Heart right ventricle (tissue), 16 donors: ENCODE measurements around the gene C1orf167. TPM values are rescaled to one million over a fixed set of nuclear protein-coding genes. Genes with fewer than 3 reads are reported as not detected.
A peak's percentile ranks its signal among the peaks of the same experiment; 100 is the strongest.

ENCODE experiments used
- ATAC-seq, 8 donors: fragments of 200-7000 bp; cut with Tn5 transposase; one replicate each; pipeline ENCODE4 v1.9.1; 2020; ENCODE audit warnings: mild to moderate bottlenecking in 8 of 8, moderate library complexity in 8 of 8, moderate number of reproducible peaks in 1 of 8
- DNase-seq, 2 donors: peaks; one replicate each; pipeline ENCODE4 v3.0.0-alpha.2; 2020
- H3K27ac ChIP-seq, 10 donors: fragments of 200-600 bp; sonication (generic) in 2 of 10; one replicate each; pipeline versions ENCODE4 v1.5.0 to v1.8.0; 2020 to 2022; ENCODE audit warnings: mild to moderate bottlenecking in 3 of 10
- H3K27me3 ChIP-seq, 7 donors: fragments of 200-600 bp; one replicate each; pipeline ENCODE4 v1.8.0; 2021 to 2022; ENCODE audit warnings: mild to moderate bottlenecking in 2 of 7
- H3K36me3 ChIP-seq, 9 donors: fragments of 200-600 bp; sonication (generic) in 1 of 9; one replicate each; pipeline versions ENCODE4 v1.5.0 to v1.8.0; 2020 to 2022; ENCODE audit warnings: mild to moderate bottlenecking in 2 of 9
- H3K4me1 ChIP-seq, 9 donors: fragments of 200-600 bp; sonication (generic) in 1 of 9; one replicate each; pipeline versions ENCODE4 v1.5.0 to v1.8.0; 2020 to 2022; ENCODE audit warnings: mild to moderate bottlenecking in 4 of 9
- H3K4me3 ChIP-seq, 10 donors: fragments of 200-600 bp; sonication (generic) in 2 of 10; one replicate each; pipeline versions ENCODE4 v1.5.0 to v1.8.0; 2020 to 2022; ENCODE audit warnings: mild to moderate bottlenecking in 7 of 10, moderate library complexity in 2 of 10
- H3K9me3 ChIP-seq, 11 donors: fragments of 200-600 bp in 10 of 11; sonication (generic) in 2 of 11; one replicate each; pipeline versions ENCODE4 v1.5.0 to v1.8.0; 2013 to 2022; ENCODE audit warnings: mild to moderate bottlenecking in 2 of 11, control low read depth in 1 of 11, moderate library complexity in 1 of 11
- CTCF ChIP-seq, 9 donors: fragments of 200-600 bp; sonication (generic) in 2 of 9; IDR thresholded peaks; one replicate each; pipeline versions ENCODE4 v1.5.0 to v1.8.0; 2021 to 2022; ENCODE audit warnings: antibody characterized with exemption in 9 of 9, mild to moderate bottlenecking in 5 of 9, moderate library complexity in 1 of 9
- WGBS, 2 donors: extraction: QIAGEN DNeasy Blood & Tissue Kit; methylation state at CpG; one replicate each; pipeline ENCODE4 v1.1.7; 2013; ENCODE audit warnings: inconsistent platforms in 1 of 2; 5-methylcytosine and 5-hydroxymethylcytosine counted together
- intact Hi-C, 10 donors: fragments of 100-400 bp; cut with DNase I; formaldehyde crosslinking; loops; one replicate each; pipeline versions ENCODE4 v1.11.1 to v1.14.2; 2022
- polyA plus RNA-seq, 2 donors: library from polyadenylated mRNA; stranded (reverse); fragments of 200-250 nt; gene quantifications; one replicate each; pipeline ENCODE4 v1.2.3, GENCODE V29; 2013
- total RNA-seq, 10 donors: library from RNA; stranded (reverse); fragmentation: NEBNext Ultra II Directional in 3 of 10; extraction: Animal tissue kit (Norgen Biotek cat#: 25700) in 3 of 10; gene quantifications; one replicate each; pipeline versions ENCODE4 v1.2.1 to v1.2.4, GENCODE V29; 2021 to 2023
- donor health status: Arrhythmogenic right ventricular cardiomyopathy.
- donor health status: ischemic (EF 13 %, LVEDD 7.1; RV severe dilation, severe dysfunction).
- donor health status: healthy with polysubstance abuse.
- donor health status: DM: no; HTN: yes; CAD: no.
- donor health status: DM: no; HTN: no; CAD: no.
- donor health status: ischemic (EF 25% LVEDD 6.9; RV normal size, moderate dysfunction).
- donor health status: ischemic (EF 25% LVEDD 5.7; RV mildly dilated, moderate dysfunction).
- donor health status: healthy.
- donor health status: DM: yes; HTN: yes; CAD: no.
- donor health status: Ischemic cardiomyopathy.
- donor health status: ischemic (EF 35%, LVEDD 5.7; RV mildly dilated, moderate dysfunction).
- donor health status: nonischemic (EF 11% LVEDD 7.7; RV severe dilation, severe dysfunction).
- donor health status: DM: yes; HTN: yes; CAD: no.
- donor health status: PGD.
- donor health status: ischemic (EF 29% LVEDD 5.4; RV normal size, mild dysfunction).
- donor health status: nonischemic (EF 23%, LVEDD 6.1; RV moderate dilation, normal function).

The C1orf167 gene
- total and polyA plus RNA-seq, 12 donors = 2.4 to 12.8 (median 5.7) TPM

- intact Hi-C loops = loop anchor here in 3 of 10 donors (2.0 to 5.0 kb wide), 3 partner anchors 15 to 93 kb away; partner anchors contain the start of genes AGTRAP (in 1 of the 3) and MTHFR (in 1 of the 3)
- H3K4me3 ChIP-seq = no peak overlapping the region
- DNase-seq (no peak), ATAC-seq (no peak)
- no peaks in the 10 kb centered on the region for H3K27me3 ChIP-seq
- H3K36me3 ChIP-seq = peaks cover 0 to 59% (median 16%) of the 10 kb centered on the region in 9 donors
- 45 to 49% methylated on average over 13 of the region's 13 CpGs for whole genome bisulfite sequencing, 2 donors
- H3K4me1 ChIP-seq = peaks cover 59 to 99% (median 84%) of the 10 kb centered on the region in 9 donors
- no peak for TF ChIP-seq CTCF (IDR thresholded peaks at IDR 0.05)
- H3K27ac ChIP-seq = peak overlapping the region; percentile 92 to 99 (median 97)
- H3K9me3 ChIP-seq = no peaks in the 10 kb centered on the region
Measured at GRCh38 chr1:11789126-11790067, 27.4 kb downstream of the C1orf167 start.

GRCh38 chr1:11790101-11790879, 28.3 kb downstream of the C1orf167 start:
- WGBS, 2 donors = 50 to 51% methylated on average over 20 of the region's 20 CpGs
- Histone ChIP-seq H3K4me3 (peak overlapping the region in 2 of 10 donors; percentile 15 to 20), H3K9me3 (no peaks in the 10 kb centered on the region), H3K27me3 (no peaks in the 10 kb centered on the region), H3K27ac (peak overlapping the region; percentile 92 to 99 (median 97)), H3K36me3 (peaks cover 0 to 68% (median 25%) of the 10 kb centered on the region in 9 donors), H3K4me1 (peaks cover 53 to 99% (median 85%) of the 10 kb centered on the region in 9 donors)
- DNase-seq (no peak), ATAC-seq (peak in 2 of 8 donors; percentile 0)
- no peak for TF ChIP-seq CTCF (IDR thresholded peaks at IDR 0.05)
- intact Hi-C loops = loop anchor here in 2 of 10 donors (2.0 to 5.0 kb wide), 2 partner anchors 15 to 92 kb away; partner anchors contain the start of gene MTHFR (in 1 of the 2)

GRCh38 chr1:11790880-11791715, 29.1 kb downstream of the C1orf167 start:
- ATAC-seq = peak; percentile 80 to 92 (median 88)
- intact Hi-C loops = loop anchor here in 2 of 10 donors (2.0 to 5.0 kb wide), 2 partner anchors 14 to 91 kb away; partner anchors contain the start of gene MTHFR (in 1 of the 2)
- H3K36me3 ChIP-seq = peaks cover 0 to 76% (median 33%) of the 10 kb centered on the region in 9 donors

More at GRCh38 chr1:11790880-11791715, 29.1 kb downstream of the C1orf167 start:
- H3K9me3 ChIP-seq = no peaks in the 10 kb centered on the region
- peaks cover 58 to 99% (median 85%) of the 10 kb centered on the region in 9 donors for H3K4me1 ChIP-seq
- no peaks in the 10 kb centered on the region for H3K27me3 ChIP-seq
- H3K4me3 ChIP-seq = peak overlapping the region in 2 of 10 donors; percentile 15 to 20
- DNase-seq = peak; percentile 87 to 97
- H3K27ac ChIP-seq = peak overlapping the region; percentile 92 to 99 (median 97)
- 36 to 40% methylated on average over 19 of the region's 19 CpGs for WGBS, 2 donors
- TF ChIP-seq CTCF (IDR thresholded peaks at IDR 0.05) = no peak
